ENCODE measurements around the gene KCNH8. TPM values are rescaled to one million over a fixed set of nuclear protein-coding genes. Genes with fewer than 3 reads are reported as not detected.

KCNH8 gene
- total RNA-seq, 2 experiments from 2014 or later: not detected

DNA sequence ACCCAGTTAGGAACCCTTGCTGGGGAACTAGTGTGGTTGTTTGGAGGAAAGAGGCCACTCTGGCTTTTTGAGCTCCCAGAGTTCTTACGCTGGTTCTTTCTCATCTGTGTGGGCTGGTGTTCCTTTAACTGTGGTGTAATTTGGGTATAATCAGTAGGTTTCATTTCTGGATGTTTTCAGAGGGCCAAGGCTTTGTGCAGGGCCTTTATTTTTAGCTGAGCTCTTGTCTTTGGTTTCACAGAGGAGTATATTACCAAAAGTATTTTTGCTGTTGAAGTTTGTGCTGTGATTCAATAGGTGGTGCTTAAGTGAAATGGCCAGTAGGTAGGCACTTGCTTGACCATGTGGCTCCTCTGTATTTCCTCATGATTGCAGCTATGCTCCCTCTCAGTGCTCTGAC, 357.9 kb downstream of the KCNH8 start:
- ChIA-PET CTCF (no interaction called here), POLR2A (no interaction called here)
- no peak overlapping the region for H3K4me3 Mint-ChIP-seq

DNA sequence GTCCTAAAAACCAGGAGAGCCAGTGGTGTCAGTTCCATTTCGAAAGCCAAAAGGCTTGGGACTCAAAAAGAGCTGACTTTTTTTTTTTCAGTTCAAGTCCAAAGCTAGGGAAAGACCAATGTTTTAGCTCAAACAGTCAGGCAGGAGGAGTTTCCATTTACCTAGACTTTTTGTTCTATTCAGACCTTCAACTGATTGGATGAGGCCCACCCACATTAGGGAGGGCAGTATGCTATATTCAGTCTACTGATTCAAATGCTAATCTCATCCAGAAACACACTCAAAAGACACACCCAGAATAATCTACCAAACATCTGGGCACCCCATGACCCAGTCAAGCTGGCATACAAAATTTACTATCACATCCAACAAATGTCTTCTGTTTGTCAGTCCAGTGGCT, 374.0 kb downstream of the KCNH8 start:
- Mint-ChIP-seq H3K9me3 (no peaks in the 10 kb centered on the region), H3K36me3 (ENCODE audit: low read depth) (no peaks in the 10 kb centered on the region), H3K27me3 (no peaks in the 10 kb centered on the region), H3K4me3 (no peak overlapping the region), H3K4me1 (no peaks in the 10 kb centered on the region), H3K27ac (no peak overlapping the region)
- CTCF ChIA-PET: no interaction called here
- POLR2A ChIA-PET: no interaction called here
- DNase-seq: no peak

More for the DNA sequence above, 357.9 kb downstream of the KCNH8 start:
- DNase-seq: no peak
- Mint-ChIP-seq H3K9me3 (no peaks in the 10 kb centered on the region), H3K36me3 (ENCODE audit: low read depth) (no peaks in the 10 kb centered on the region), H3K4me1 (no peaks in the 10 kb centered on the region), H3K27ac (no peak overlapping the region), H3K27me3 (no peaks in the 10 kb centered on the region)

DNA sequence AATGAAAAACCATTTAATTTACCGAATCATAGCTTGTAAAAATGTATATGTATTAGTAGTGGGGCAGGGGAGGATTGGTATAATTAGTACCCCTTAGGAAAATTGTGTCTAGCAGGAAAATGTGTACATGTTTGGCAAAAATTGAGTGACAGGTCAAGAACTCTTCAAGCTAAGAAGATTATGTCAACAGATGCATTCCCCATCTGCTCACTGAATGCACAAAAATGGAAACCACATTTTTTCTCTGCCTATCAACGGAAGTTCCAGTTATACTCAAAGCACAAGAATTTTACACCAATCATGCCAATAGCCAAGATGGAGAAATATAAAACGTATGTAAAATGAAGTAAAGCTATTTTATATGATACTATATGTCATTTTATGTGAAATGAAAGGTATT, 377.8 kb downstream of the KCNH8 start:
- H3K36me3 Mint-ChIP-seq (ENCODE audit: low read depth): no peaks in the 10 kb centered on the region
- DNase-seq: no peak
- H3K4me1 Mint-ChIP-seq: no peaks in the 10 kb centered on the region
- no peaks in the 10 kb centered on the region for H3K27me3 Mint-ChIP-seq
- no peaks in the 10 kb centered on the region for H3K9me3 Mint-ChIP-seq
- H3K4me3 Mint-ChIP-seq: no peak overlapping the region
- no peak overlapping the region for H3K27ac Mint-ChIP-seq
- ChIA-PET POLR2A (no interaction called here), CTCF (interaction anchor here (1.1 kb wide), 1 partner anchor 8 kb away, joined by 3 read pairs; no protein-coding TSS in a partner anchor)

DNA sequence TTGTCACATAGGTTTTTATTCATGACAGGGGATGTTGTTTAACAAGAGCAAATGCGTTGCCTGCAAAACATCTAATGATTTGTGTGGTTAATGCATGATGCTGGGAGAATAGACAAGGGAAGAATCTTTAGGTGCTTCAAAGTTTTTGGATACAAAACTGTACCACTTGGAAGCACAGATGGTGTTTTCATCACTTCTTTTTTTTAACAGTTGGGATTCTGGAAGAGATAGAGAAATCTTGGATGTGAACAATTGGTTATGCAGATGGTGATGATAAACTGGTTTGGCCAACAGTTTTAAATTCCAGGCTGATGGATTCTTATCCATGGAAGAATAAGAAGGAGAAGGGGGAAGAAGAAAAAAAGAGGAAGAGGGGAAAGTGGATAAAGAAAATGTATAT, 379.4 kb downstream of the KCNH8 start:
- Mint-ChIP-seq H3K27ac (no peak overlapping the region), H3K9me3 (no peaks in the 10 kb centered on the region), H3K4me1 (no peaks in the 10 kb centered on the region), H3K36me3 (ENCODE audit: low read depth) (no peaks in the 10 kb centered on the region), H3K27me3 (no peaks in the 10 kb centered on the region), H3K4me3 (no peak overlapping the region)
- POLR2A ChIA-PET: no interaction called here
- CTCF ChIA-PET: no interaction called here
- DNase-seq: no peak

DNA sequence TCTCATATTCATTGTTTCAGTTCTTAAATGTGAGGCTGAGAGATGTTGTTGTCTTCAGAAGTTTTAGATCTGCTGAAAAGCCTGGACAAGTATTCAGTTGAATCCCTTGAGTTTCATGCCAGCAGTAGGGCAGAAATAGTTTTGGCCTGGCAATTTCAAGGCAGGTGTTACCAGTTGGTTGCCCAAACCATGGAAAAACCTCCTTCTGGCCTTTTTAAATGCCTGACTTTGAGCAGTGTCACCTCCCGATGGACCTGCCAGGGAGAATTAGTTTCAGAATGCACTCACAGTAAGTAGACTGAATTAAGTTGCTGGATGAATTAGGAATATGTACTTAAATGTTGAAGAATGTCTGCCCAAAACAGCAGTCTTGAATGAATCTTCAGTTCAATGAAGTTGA, 383.1 kb downstream of the KCNH8 start:
- H3K27me3 Mint-ChIP-seq: no peaks in the 10 kb centered on the region
- no peaks in the 10 kb centered on the region for H3K9me3 Mint-ChIP-seq
- DNase-seq: no peak
- no peak overlapping the region for H3K27ac Mint-ChIP-seq
- H3K4me1 Mint-ChIP-seq: no peaks in the 10 kb centered on the region
- H3K36me3 Mint-ChIP-seq (ENCODE audit: low read depth): no peaks in the 10 kb centered on the region
- POLR2A ChIA-PET: no interaction called here
- CTCF ChIA-PET: no interaction called here
- no peak overlapping the region for H3K4me3 Mint-ChIP-seq

DNA sequence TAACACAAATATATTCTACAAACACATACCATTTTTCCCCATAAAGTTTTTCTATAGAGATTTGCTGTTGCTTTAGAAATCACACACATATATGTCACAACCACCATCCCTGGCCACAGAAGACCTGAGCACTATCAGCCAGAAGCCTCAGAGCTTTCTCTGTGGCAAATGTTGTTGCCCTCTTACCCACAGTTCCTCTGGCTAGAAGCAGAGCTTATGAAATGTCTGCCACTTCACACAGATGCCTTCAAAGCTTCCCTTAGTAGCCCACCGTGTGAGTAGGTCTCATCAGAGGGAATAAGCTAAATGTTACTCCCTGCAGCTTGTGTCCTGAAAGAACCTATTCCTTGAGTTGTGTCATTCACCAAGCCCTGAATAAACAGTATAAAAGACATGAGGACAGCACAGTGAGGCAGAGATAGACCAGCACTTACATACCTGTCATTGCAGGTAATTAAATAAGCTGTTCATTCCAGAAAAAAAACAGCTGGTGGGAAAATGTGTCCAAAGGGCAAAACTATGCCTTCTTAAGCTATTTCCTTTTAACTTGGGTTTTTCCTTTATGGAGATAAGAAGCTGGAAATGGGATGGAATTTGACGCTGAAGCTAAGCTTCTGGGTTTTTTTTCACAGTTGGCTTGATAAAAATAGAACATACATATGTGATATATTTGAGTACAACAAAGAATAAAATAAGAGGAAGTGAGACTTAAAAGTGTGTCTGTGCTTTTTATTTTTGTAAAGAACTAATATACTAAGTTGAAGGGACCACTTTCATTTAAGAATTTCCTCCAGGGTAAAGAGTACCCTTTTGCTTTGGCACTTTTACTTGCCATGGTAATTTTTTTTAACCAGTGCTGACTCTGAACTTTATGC, 391.4 kb downstream of the KCNH8 start:
- H3K27ac Mint-ChIP-seq: no peak overlapping the region
- no peak overlapping the region for H3K4me3 Mint-ChIP-seq
- no peaks in the 10 kb centered on the region for H3K4me1 Mint-ChIP-seq
- DNase-seq: no peak
- POLR2A ChIA-PET: no interaction called here
- H3K27me3 Mint-ChIP-seq: no peaks in the 10 kb centered on the region
- H3K9me3 Mint-ChIP-seq: no peaks in the 10 kb centered on the region
- no peaks in the 10 kb centered on the region for H3K36me3 Mint-ChIP-seq (ENCODE audit: low read depth)
- CTCF ChIA-PET: no interaction called here

DNA sequence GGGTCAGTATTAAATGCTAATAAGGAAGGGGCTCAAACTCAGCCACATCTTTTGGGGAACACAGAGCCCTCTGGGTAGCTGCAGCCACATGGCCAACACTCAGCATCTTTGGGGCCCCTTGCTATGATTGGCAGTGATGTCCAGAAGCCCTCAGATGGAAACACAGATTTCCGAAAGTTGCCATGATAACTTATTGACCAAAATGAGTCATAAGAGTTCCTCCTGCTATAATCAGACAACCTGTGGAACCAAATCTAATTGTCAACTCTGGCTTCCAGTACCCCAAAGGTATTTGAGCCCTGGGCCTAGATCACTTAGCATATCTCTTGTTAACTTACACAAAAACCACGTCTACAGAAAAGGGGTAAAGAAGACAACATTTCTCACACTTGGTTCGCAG, 392.2 kb downstream of the KCNH8 start:
- CTCF ChIA-PET: no interaction called here
- no peaks in the 10 kb centered on the region for H3K9me3 Mint-ChIP-seq
- no peaks in the 10 kb centered on the region for H3K4me1 Mint-ChIP-seq
- no peaks in the 10 kb centered on the region for H3K27me3 Mint-ChIP-seq
- no peaks in the 10 kb centered on the region for H3K36me3 Mint-ChIP-seq (ENCODE audit: low read depth)
- no peak overlapping the region for H3K4me3 Mint-ChIP-seq
- H3K27ac Mint-ChIP-seq: no peak overlapping the region
- no peak for DNase-seq
- POLR2A ChIA-PET: no interaction called here

DNA sequence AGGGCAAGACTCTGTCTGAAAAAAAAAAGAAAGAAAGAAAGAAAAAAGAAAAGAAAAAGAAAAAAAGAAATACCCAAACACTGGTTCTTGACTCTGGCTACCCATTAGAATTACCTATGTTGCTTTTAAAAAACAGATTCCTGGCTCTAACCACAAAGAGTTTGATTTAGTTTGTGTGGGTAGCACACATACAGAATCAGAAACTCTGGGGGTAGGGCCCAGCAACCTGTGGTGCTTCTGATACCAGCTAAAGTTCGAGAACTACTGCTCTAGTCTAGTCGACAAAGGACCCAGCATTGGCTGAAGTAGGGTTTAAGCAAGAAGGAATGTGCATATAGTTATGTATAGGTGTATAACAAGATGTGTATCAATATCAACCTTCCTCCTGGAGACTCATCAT, 393.0 kb downstream of the KCNH8 start:
- Mint-ChIP-seq H3K4me3 (no peak overlapping the region), H3K27me3 (no peaks in the 10 kb centered on the region), H3K9me3 (no peaks in the 10 kb centered on the region), H3K4me1 (no peaks in the 10 kb centered on the region), H3K36me3 (ENCODE audit: low read depth) (no peaks in the 10 kb centered on the region), H3K27ac (no peak overlapping the region)
- no peak for DNase-seq
- ChIA-PET CTCF (no interaction called here), POLR2A (no interaction called here)

DNA sequence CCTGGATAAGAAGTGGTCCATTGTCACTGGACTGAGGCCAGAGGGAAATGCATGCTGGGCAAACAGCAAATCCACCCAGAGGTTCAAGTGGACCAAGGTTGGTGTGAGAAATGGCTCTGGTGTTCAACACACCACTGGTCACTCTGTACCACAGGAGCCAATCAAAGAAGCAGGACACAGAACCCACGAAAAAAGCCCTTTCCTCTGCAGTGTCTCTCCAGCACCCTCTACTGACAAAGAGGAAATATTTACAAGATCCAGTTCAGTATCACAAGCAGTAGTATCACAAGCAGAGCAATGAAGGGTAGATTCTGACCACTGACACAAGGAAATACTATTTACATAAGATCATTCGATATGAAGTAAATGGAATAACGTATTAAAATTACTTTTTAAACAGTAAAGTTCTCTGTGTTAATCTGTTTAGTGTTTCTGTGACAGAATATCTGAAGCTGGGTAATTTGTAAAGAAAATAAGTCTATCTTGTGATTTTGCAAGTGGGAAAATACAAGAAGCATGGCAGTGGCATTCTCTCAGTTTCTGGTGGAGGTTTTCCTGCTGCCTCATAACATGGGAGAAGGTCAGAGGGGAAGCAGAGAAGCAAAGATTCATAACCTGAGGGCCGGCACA, 395.0 kb downstream of the KCNH8 start:
- POLR2A ChIA-PET: no interaction called here
- H3K27me3 Mint-ChIP-seq: no peaks in the 10 kb centered on the region
- H3K36me3 Mint-ChIP-seq (ENCODE audit: low read depth): no peaks in the 10 kb centered on the region
- no peak overlapping the region for H3K4me3 Mint-ChIP-seq
- DNase-seq: no peak
- H3K27ac Mint-ChIP-seq: no peak overlapping the region
- H3K9me3 Mint-ChIP-seq: no peaks in the 10 kb centered on the region
- CTCF ChIA-PET: no interaction called here
- H3K4me1 Mint-ChIP-seq: no peaks in the 10 kb centered on the region

DNA sequence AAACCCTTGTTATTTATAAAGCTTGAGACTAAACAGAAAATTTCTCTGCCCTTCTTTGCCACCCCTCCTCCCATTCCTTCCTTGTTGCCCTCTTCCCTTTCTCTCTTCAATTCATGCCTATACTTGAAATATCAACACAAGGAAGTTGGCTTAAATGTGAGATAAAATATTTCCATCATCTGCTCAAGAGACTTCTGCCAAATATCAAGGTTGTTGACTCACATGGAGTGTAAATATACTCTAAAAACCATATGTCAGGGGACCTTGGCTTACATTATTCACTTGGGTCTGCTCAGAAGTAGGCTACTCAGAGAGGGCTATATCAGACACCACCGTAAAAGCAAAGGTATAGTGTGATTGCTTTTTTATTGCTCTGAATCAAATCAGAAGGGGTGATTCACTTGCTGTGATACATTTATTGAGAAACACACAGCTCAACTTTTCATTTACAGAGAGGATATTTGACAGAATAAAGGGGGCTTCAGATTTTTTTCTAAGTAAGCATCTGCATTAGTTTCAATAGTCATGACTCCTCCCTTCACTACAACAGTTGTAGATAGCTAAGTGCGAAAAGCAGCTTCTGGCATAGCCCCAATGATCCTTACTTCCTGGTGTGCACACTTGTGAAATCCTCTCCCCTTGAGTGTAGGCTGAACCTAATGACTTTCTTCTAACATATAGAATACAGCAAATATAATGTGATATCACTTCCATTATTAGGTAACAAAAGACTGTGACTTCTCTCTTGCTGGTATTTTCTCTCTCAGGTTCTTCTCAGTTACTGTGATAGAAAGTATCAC, 399.6 kb downstream of the KCNH8 start:
- Mint-ChIP-seq H3K27ac (no peak overlapping the region), H3K36me3 (ENCODE audit: low read depth) (no peaks in the 10 kb centered on the region), H3K9me3 (no peaks in the 10 kb centered on the region), H3K27me3 (no peaks in the 10 kb centered on the region), H3K4me1 (no peaks in the 10 kb centered on the region), H3K4me3 (no peak overlapping the region)
- POLR2A ChIA-PET: no interaction called here
- CTCF ChIA-PET: no interaction called here
- DNase-seq: no peak

DNA sequence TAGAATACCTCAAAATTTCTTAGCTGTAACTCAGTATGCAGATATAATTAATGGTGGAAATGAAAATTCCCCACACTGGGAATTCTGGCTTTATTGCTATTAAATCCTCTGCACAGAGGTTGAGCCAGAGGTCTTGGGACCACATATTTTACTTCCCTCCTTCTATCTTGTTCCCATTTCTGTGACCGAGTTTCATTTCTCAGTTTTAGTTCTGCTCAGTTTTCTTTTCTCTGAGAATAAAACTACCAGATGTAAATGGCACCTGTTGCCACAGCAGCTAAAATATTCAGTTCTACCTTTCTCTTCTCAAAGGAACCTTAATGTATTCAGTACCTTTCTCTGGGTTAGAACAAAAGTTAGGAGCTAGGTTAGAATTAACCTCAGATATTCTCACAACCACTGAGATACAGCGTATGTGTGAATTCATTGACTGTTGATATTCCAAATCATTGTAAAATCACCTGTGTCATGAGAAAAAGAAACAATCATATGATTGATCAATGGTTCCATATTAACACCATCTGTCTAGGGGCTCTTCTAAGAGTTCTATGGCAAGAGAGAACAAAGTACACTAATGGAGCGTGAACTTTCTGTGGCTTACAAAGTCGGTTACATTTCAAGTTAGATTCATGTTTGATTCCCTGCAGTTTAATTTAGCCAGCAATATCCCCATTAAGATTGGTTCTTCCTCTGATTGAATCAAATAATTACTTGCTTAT, 411.6 kb downstream of the KCNH8 start:
- CTCF ChIA-PET: no interaction called here

DNA sequence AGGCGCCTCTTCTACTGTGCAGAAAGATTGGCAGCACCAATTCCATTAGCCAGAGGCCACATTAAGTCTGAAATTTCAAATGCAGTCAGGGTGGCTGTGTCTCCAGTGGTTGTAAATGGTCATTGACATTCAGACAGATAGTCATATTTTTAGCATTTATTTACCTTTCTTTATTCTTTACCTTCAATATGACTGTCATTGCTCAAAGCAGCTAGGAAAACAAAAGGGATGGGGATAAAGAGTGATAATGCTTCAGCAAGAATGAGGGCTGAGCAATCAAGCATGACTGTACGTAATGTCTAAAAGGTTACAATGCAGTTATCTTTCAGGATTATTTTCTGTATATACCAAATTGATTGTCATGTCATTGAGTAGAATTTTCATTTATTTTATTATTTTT, 425.3 kb downstream of the KCNH8 start:
- DNase-seq: no peak
- no peaks in the 10 kb centered on the region for H3K9me3 Mint-ChIP-seq
- no peaks in the 10 kb centered on the region for H3K36me3 Mint-ChIP-seq (ENCODE audit: low read depth)
- no peaks in the 10 kb centered on the region for H3K4me1 Mint-ChIP-seq
- no peak overlapping the region for H3K4me3 Mint-ChIP-seq
- POLR2A ChIA-PET: no interaction called here
- CTCF ChIA-PET: no interaction called here
- H3K27ac Mint-ChIP-seq: no peak overlapping the region
- H3K27me3 Mint-ChIP-seq: no peaks in the 10 kb centered on the region

More for the DNA sequence above, 411.6 kb downstream of the KCNH8 start:
- H3K9me3 Mint-ChIP-seq: no peaks in the 10 kb centered on the region
- no peak overlapping the region for H3K27ac Mint-ChIP-seq
- no peaks in the 10 kb centered on the region for H3K36me3 Mint-ChIP-seq (ENCODE audit: low read depth)
- no peak overlapping the region for H3K4me3 Mint-ChIP-seq
- DNase-seq: no peak
- no peaks in the 10 kb centered on the region for H3K4me1 Mint-ChIP-seq
- no peaks in the 10 kb centered on the region for H3K27me3 Mint-ChIP-seq
- POLR2A ChIA-PET: no interaction called here

DNA sequence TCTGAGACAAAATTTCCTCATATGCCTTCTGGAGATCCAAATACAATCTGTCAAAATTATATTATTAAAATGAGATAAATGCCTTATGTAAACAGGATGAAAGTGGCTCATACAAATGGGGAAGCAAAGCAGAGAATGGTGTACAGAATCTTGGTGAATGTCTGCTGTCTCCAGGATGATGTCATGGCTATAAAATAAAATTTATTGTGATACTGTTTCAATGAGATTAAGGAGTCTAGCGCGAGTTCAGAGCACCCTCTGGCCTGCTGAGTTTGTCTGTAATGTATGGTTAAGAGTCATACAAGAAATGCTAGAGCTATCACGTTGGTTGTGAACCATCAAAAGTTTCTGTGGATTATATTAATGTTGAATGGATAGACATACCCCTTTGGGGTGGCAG, 426.0 kb downstream of the KCNH8 start:
- H3K36me3 Mint-ChIP-seq (ENCODE audit: low read depth): no peaks in the 10 kb centered on the region
- no peak overlapping the region for H3K27ac Mint-ChIP-seq
- POLR2A ChIA-PET: no interaction called here
- H3K9me3 Mint-ChIP-seq: no peaks in the 10 kb centered on the region
- no peaks in the 10 kb centered on the region for H3K27me3 Mint-ChIP-seq
- no peaks in the 10 kb centered on the region for H3K4me1 Mint-ChIP-seq
- CTCF ChIA-PET: no interaction called here
- H3K4me3 Mint-ChIP-seq: no peak overlapping the region
- DNase-seq: no peak
